Measurements from ENCODE around the gene PSPN.

PSPN gene

DNA sequence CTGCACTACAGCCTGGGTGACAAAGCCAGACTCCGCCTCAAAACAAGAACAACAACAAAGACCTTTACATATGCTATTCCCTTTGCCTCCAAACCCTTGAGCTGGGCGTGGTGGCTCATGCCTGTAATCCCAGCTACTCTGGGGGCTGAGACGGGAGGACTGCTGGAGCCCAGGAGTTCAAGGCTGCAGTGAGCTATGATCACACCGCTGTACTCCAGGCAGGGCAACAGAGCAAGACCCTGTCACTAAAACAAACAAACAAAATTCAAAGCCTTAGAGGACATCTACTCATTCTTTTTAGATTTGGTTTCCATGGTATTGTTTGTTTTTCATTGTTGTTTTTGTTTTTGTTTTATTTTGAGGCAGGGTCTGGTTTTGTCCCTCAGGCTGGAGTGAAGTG lies 50.1 kb downstream of the PSPN start:
- DNase-seq (ENCODE audit: low read depth), result no peak

Data from stromal cell of bone marrow (primary cell).